NB4 (cell line): ENCODE results near the gene TRPM5.

Source experiments
- DNase-seq: peaks from one replicate; pipeline ENCODE4 v3.0.0; 2010; ENCODE audit warnings: low read depth
- H3K4me3 ChIP-seq: one replicate; pipeline ENCODE4 v1.5.1; 2011; ENCODE audit warnings: mild to moderate bottlenecking, low read depth, low read length, moderate library complexity
- MYC ChIP-seq: IDR thresholded peaks from 2 replicates; pipeline ENCODE4 v1.6.1; 2011; ENCODE audit warnings: low read depth, low read length
- POLR2A ChIP-seq: IDR thresholded peaks from 2 replicates; pipeline ENCODE4 v1.6.1; 2011; ENCODE audit warnings: mild to moderate bottlenecking; ENCODE audit not compliant: insufficient read length; ENCODE audit errors: extremely low read depth
- TF ChIP-seq, protein P1 (sequence below): IDR thresholded peaks from 2 replicates; pipeline ENCODE4 v1.6.1; 2011; ENCODE audit warnings: low read depth, low read length
- TF ChIP-seq, protein P2 (sequence below): IDR thresholded peaks from one replicate; pipeline ENCODE4 v1.5.1; 2012; ENCODE audit warnings: low read depth, low read length

The TRPM5 gene

DNA sequence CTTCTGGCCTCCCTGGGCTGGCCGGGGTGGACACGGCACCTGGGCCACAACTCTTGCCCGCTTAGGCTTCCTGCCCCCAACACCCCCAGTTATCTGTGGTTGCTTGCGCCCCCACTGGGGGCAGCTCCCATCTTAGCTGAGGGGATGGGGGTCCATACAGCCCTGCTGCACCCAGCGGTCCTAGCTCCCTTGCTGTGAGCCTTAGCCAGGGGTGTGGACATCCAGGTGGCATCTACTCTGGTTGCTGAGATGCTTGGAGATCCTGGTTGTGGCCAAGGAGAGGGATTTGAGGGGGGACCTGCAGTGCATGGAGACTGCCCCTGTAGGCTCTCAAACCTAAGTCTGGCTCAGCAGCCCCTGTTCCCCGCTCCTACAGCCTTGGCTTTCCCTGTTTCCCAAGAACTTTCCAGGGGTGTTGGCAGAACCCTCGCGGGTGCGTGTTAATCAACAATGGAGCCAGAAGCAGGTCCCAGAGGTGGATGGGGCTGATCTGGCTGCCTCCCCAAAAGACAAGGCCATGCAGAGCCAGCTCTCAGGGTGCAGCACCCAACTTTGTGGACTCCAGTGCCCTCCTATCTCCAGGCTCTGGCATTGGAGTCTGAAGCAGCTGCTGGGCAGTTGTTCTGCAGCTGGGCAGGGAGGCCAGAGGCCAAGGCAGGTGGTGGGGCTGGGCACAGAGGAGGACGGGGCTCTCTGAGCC is 3.8 kb upstream of the TRPM5 start:
- DNase-seq = no peak
- TF ChIP-seq, protein P1, sequence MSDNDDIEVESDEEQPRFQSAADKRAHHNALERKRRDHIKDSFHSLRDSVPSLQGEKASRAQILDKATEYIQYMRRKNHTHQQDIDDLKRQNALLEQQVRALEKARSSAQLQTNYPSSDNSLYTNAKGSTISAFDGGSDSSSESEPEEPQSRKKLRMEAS = no peak
- TF ChIP-seq, protein P2, sequence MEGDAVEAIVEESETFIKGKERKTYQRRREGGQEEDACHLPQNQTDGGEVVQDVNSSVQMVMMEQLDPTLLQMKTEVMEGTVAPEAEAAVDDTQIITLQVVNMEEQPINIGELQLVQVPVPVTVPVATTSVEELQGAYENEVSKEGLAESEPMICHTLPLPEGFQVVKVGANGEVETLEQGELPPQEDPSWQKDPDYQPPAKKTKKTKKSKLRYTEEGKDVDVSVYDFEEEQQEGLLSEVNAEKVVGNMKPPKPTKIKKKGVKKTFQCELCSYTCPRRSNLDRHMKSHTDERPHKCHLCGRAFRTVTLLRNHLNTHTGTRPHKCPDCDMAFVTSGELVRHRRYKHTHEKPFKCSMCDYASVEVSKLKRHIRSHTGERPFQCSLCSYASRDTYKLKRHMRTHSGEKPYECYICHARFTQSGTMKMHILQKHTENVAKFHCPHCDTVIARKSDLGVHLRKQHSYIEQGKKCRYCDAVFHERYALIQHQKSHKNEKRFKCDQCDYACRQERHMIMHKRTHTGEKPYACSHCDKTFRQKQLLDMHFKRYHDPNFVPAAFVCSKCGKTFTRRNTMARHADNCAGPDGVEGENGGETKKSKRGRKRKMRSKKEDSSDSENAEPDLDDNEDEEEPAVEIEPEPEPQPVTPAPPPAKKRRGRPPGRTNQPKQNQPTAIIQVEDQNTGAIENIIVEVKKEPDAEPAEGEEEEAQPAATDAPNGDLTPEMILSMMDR = no peak
- TF ChIP-seq MYC = no peak
- TF ChIP-seq POLR2A = no peak
- H3K4me3 ChIP-seq = no peak overlapping the region

DNA sequence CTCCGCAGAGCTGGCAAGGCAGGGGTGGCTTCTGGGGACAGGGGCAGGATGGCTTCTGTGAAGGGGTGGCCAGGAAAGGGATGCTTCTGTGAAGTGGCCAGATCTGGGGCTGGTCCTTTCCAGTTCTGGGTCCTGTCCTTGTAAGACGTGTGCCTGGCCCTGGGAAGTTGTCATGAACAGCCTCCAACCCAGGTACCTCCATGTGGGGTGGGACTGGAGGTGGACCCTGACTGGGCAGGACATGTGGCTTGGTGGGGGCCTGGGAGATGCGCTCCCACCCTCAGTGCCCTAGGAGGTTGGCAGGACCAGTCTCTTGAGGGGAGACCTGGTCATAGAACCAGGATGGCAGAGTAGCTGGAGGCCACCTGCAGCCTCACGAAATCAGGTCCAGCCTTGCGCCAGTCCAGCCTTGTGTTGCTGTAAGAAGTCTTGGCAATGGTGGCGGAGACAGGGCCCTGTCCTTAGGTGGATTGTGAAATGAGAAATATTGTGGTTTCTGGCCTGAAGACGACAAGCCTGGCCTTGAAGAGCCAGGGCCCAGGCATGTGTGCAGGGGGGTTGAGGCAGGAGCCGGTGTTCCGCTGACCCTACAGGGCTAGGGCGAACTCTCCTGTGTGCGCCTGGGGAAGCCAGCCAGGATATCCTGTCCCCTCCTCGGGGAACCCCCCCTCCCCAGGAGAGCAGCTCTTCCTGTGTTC is 3.1 kb upstream of the TRPM5 start:
- TF ChIP-seq, protein P1 = no peak
- TF ChIP-seq MYC (no peak), POLR2A (no peak)
- TF ChIP-seq, protein P2 = no peak
- H3K4me3 ChIP-seq = no peak overlapping the region
- peak; percentile 32 for DNase-seq

DNA sequence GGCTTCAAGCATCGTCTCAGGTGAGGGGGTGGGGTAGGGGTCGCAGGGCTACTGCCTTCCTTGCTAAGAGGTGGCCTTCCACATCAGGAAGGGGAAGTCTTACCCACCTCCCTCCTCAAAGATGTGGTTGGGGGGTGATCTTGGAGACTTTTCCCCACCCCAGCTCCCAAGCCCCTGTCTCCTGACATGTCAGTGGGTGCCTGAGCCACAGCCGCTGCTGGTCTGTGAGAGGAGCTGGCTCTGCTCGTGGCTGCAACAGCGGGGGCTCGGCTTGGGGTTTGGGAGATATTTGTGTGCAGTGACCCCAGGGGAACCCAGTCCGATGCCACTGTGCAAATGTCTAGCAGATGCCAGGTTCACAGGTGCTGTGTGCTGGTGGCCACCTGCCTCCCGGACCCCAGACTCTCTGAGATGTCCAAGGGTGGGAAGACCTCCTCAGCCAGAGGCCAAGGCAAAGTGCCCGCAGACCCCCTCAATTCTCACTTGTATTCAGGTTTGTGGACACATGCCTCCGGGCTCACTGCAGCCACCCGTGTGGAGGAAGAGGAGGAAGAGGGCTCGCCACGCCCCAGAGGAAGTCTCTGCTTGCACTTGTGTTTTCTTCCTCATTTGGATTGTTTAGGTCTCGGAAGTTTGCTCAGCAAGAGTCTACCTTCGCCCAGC is 2.4 kb upstream of the TRPM5 start:
- H3K4me3 ChIP-seq = no peak overlapping the region
- DNase-seq = peak; percentile 37
- no peak for TF ChIP-seq POLR2A
- TF ChIP-seq, protein P2 = no peak
- TF ChIP-seq, protein P1 = no peak

DNA sequence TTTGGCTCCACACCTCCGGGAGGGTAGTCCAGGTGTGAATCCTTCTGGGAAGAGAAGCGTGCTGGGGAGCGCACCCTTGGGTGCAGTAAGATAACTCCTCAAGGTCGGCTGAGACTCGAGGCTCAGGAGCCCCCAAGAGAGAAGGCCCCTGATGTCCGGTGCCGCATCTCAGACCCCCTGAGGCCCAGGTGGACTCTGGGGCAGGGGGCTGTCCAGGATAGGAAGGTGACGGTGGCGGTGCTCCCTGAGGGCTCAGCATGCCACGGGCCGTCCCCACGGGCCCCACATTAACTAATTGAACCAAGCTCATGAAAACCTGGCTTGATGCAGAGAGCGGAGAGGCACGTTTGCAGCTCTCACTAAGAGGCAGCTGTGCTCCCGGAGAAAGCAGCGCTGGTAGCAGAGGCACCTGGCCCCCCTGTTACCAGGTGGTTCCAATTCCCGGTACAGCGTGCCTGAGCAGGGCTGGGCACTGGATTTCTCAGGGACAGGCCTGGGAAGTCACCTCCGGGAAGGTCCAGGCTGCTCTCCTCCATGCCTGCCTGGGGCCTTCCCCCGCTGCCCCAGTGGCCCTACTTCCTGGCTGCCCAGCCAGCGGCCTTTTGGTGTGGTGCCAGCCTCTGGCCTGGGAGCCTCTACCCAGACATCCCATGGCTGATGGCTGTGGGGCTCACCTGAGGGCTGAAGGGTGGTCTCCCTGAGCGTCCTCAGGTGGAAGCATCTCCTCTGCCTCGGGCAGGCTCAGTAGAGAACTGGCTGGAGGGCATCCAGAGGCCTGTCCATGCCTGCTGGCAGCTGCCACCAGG is 1.6 kb upstream of the TRPM5 start:
- no peak for DNase-seq
- TF ChIP-seq POLR2A (no peak), MYC (no peak)
- TF ChIP-seq, protein P1 = no peak
- TF ChIP-seq, protein P2 = no peak
- H3K4me3 ChIP-seq = no peak overlapping the region

DNA sequence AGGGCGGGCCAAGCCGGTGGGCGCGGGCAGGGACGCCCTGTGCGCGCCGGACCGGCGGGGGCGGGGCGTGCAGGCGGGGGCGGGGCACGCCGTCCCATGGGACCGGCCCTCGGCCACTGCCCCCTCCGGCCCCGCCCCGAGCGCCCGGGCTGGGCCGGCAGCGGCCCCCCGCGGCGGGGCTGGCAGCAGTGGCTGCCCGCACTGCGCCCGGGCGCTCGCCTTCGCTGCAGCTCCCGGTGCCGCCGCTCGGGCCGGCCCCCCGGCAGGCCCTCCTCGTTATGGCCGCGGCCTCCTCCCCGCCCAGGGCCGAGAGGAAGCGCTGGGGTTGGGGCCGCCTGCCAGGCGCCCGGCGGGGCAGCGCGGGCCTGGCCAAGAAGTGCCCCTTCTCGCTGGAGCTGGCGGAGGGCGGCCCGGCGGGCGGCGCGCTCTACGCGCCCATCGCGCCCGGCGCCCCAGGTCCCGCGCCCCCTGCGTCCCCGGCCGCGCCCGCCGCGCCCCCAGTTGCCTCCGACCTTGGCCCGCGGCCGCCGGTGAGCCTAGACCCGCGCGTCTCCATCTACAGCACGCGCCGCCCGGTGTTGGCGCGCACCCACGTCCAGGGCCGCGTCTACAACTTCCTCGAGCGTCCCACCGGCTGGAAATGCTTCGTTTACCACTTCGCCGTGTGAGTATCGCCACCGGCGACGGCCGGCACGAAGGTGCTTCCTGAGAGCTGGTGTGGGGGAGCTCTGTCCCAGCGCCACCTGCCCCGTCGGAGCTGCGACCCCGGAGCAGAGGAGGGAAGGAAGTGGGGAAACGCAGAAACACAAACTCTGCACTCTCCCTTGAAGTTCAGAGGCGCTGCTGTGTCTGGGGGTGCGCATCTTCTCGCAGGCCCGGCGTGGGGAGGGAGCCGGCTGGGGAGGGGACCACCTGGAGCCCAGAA is 769 bp upstream of the TRPM5 start, which contains the start of gene KCNQ1:
TSS of gene KCNQ1 (plus strand) at position 188 of the 925 bp plus-strand sequence. CDS start at position 279, 91 bp downstream.
- TF ChIP-seq, protein P2 = no peak
- H3K4me3 ChIP-seq = no peak within 1 kb of the TSS
- no peak for DNase-seq
